Activated CD4-positive, alpha-beta T cell treated with anti-CD3 and anti-CD28 coated beads for 4 hours (primary cell): ENCODE measurements around the gene KIR3DL1.
"Not testable (repeated sequence)": the region's sequence is repeated elsewhere in the genome, so short reads cannot be mapped to it uniquely, and the experiment has no call there.

Source experiments
- DNase-seq, 2 donors: peaks; one replicate each; pipeline ENCODE4 v3.0.0-alpha.2; 2020

KIR3DL1 gene

GRCh38 chr19:54817670-54818536 is 1.6 kb downstream of the KIR3DL1 start:
- no peak for DNase-seq

GRCh38 chr19:54824416-54824815 is 8.1 kb downstream of the KIR3DL1 start:
- not testable (repeated sequence) for DNase-seq

- not testable (repeated sequence) for DNase-seq
These were observed 9.1 kb downstream of the KIR3DL1 start for GRCh38 chr19:54825326-54825725.

- not testable (repeated sequence) for DNase-seq
These were observed 11.8 kb downstream of the KIR3DL1 start for GRCh38 chr19:54828064-54828463.

- not testable (repeated sequence) for DNase-seq
These were observed 16.2 kb downstream of the KIR3DL1 start, which contains the start of gene KIR2DS4 for GRCh38 chr19:54832496-54832895. KIR2DS4 (plus strand) TSS chr19:54832676.

GRCh38 chr19:54835126-54835525 is 18.9 kb downstream of the KIR3DL1 start:
- not testable (repeated sequence) for DNase-seq

GRCh38 chr19:54837522-54837921 is 21.3 kb downstream of the KIR3DL1 start:
- DNase-seq = not testable (repeated sequence)

- not testable (repeated sequence) for DNase-seq
These were observed 26.9 kb downstream of the KIR3DL1 start for GRCh38 chr19:54843171-54843570.

GRCh38 chr19:54850061-54850640 is 33.9 kb downstream of the KIR3DL1 start, which contains the start of gene KIR3DL2:
KIR3DL2 (plus strand) TSS chr19:54850443; CDS start chr19:54850476, 33 bp downstream.
- DNase-seq = not testable (repeated sequence)

GRCh38 chr19:54850930-54851329 is 34.7 kb downstream of the KIR3DL1 start:
- DNase-seq = no peak

GRCh38 chr19:54851353-54851752 is 35.1 kb downstream of the KIR3DL1 start:
- DNase-seq = no peak

GRCh38 chr19:54855241-54855640 is 39.0 kb downstream of the KIR3DL1 start:
- not testable (repeated sequence) for DNase-seq

GRCh38 chr19:54858476-54858875 is 42.2 kb downstream of the KIR3DL1 start:
- not testable (repeated sequence) for DNase-seq

GRCh38 chr19:54859421-54859820 is 43.2 kb downstream of the KIR3DL1 start:
- not testable (repeated sequence) for DNase-seq

- DNase-seq = not testable (repeated sequence)
These were observed 47.2 kb downstream of the KIR3DL1 start for GRCh38 chr19:54863459-54863858.

GRCh38 chr19:54871696-54872095 is 55.4 kb downstream of the KIR3DL1 start:
- DNase-seq = no peak

- DNase-seq = no peak
These were observed 57.7 kb downstream of the KIR3DL1 start, which contains the start of gene FCAR for GRCh38 chr19:54873990-54874389. FCAR (plus strand) TSS chr19:54874235; CDS start chr19:54874290, 55 bp downstream.

- DNase-seq = no peak
These were observed 59.2 kb downstream of the KIR3DL1 start for GRCh38 chr19:54875506-54875905.

- no peak for DNase-seq
These were observed 61.2 kb downstream of the KIR3DL1 start for GRCh38 chr19:54877471-54877870.
